GM06990 (cell line): ENCODE results near the gene DUSP9.
"Not testable (repeated sequence)": the region's sequence is repeated elsewhere in the genome, so short reads cannot be mapped to it uniquely, and the experiment has no call there.

Source experiments
- DNase-seq: peaks from one replicate; pipeline ENCODE4 v3.0.0-alpha.2; 2011; ENCODE audit not compliant: insufficient read length; ENCODE audit errors: extremely low read depth
- H3K27me3 ChIP-seq: replicated peaks from 2 replicates; pipeline ENCODE4 v1.6.0; 2011; ENCODE audit warnings: low read length; ENCODE audit not compliant: control insufficient read depth, insufficient read depth
- H3K36me3 ChIP-seq: 2 replicates; pipeline ENCODE4 v1.5.1; 2011; ENCODE audit warnings: low read length; ENCODE audit not compliant: control insufficient read depth, insufficient read depth
- H3K4me3 ChIP-seq: replicated peaks from 2 replicates; pipeline ENCODE4 v1.5.1; 2011; ENCODE audit warnings: low read depth, mild to moderate bottlenecking, control low read depth, low read length
- TF ChIP-seq, protein P1 (sequence below): IDR thresholded peaks from 2 replicates; pipeline ENCODE4 v1.5.1; 2011; ENCODE audit warnings: low read length, control low read depth, mild to moderate bottlenecking, inconsistent platforms; ENCODE audit not compliant: insufficient read depth, poor library complexity, severe bottlenecking

Gene DUSP9

GRCh38 chrX:153601511-153602110, 45.4 kb upstream of the DUSP9 start:
- no peak for DNase-seq
- Histone ChIP-seq H3K36me3 (no peaks in the 10 kb centered on the region), H3K4me3 (no peak overlapping the region), H3K27me3 (no peaks in the 10 kb centered on the region)
- TF ChIP-seq, protein P1, sequence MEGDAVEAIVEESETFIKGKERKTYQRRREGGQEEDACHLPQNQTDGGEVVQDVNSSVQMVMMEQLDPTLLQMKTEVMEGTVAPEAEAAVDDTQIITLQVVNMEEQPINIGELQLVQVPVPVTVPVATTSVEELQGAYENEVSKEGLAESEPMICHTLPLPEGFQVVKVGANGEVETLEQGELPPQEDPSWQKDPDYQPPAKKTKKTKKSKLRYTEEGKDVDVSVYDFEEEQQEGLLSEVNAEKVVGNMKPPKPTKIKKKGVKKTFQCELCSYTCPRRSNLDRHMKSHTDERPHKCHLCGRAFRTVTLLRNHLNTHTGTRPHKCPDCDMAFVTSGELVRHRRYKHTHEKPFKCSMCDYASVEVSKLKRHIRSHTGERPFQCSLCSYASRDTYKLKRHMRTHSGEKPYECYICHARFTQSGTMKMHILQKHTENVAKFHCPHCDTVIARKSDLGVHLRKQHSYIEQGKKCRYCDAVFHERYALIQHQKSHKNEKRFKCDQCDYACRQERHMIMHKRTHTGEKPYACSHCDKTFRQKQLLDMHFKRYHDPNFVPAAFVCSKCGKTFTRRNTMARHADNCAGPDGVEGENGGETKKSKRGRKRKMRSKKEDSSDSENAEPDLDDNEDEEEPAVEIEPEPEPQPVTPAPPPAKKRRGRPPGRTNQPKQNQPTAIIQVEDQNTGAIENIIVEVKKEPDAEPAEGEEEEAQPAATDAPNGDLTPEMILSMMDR, result no peak

GRCh38 chrX:153602601-153603000, 44.4 kb upstream of the DUSP9 start:
- DNase-seq, result no peak
- Histone ChIP-seq H3K36me3 (no peaks in the 10 kb centered on the region), H3K4me3 (no peak overlapping the region), H3K27me3 (no peaks in the 10 kb centered on the region)
- TF ChIP-seq, protein P1, result no peak

- H3K4me3 ChIP-seq, result no peak overlapping the region
- TF ChIP-seq, protein P1, result no peak
- DNase-seq, result no peak
- no peaks in the 10 kb centered on the region for H3K27me3 ChIP-seq
- no peaks in the 10 kb centered on the region for H3K36me3 ChIP-seq
Measured at GRCh38 chrX:153603131-153603656, 43.8 kb upstream of the DUSP9 start.

- H3K27me3 ChIP-seq, H3K36me3 ChIP-seq, DNase-seq, H3K4me3 ChIP-seq: not testable (repeated sequence)
Measured at GRCh38 chrX:153604666-153605380, 42.2 kb upstream of the DUSP9 start.

- TF ChIP-seq, protein P1, result no peak
- no peaks in the 10 kb centered on the region for H3K27me3 ChIP-seq
Measured at GRCh38 chrX:153606503-153606902, 40.5 kb upstream of the DUSP9 start.

DNA sequence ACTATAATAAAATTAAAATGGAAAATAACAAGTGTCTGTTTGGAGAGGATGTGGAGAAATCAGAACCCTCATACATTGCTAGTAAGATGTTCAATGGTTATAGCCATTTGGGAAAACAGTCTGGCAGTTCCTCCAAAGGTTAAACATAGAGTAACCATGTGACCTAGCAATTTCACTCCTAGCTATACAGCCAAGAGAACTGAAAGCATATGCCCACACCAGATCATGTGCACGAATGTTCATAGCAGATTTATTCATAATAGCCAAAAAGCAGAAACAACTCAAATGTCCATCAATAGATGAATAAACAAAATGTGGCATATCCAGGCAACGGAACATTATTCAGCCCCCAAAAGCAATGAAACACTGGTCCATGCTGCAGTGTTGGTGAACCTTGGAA, 38.6 kb upstream of the DUSP9 start:
- Histone ChIP-seq H3K27me3 (no peaks in the 10 kb centered on the region), H3K36me3 (no peaks in the 10 kb centered on the region), H3K4me3 (no peak overlapping the region)
- no peak for DNase-seq
- TF ChIP-seq, protein P1, result no peak

More at GRCh38 chrX:153606503-153606902, 40.5 kb upstream of the DUSP9 start:
- no peak overlapping the region for H3K4me3 ChIP-seq
- no peak for DNase-seq
- H3K36me3 ChIP-seq, result no peaks in the 10 kb centered on the region
